LNCAP (cell line): ENCODE data around the gene GNG7.

Experiments used
- CTCF ChIP-seq: fragments of 450-650 bp; IDR thresholded peaks from 2 replicates; pipeline ENCODE4 v1.5.1; 2017; ENCODE audit warnings: mild to moderate bottlenecking

The GNG7 gene

DNA sequence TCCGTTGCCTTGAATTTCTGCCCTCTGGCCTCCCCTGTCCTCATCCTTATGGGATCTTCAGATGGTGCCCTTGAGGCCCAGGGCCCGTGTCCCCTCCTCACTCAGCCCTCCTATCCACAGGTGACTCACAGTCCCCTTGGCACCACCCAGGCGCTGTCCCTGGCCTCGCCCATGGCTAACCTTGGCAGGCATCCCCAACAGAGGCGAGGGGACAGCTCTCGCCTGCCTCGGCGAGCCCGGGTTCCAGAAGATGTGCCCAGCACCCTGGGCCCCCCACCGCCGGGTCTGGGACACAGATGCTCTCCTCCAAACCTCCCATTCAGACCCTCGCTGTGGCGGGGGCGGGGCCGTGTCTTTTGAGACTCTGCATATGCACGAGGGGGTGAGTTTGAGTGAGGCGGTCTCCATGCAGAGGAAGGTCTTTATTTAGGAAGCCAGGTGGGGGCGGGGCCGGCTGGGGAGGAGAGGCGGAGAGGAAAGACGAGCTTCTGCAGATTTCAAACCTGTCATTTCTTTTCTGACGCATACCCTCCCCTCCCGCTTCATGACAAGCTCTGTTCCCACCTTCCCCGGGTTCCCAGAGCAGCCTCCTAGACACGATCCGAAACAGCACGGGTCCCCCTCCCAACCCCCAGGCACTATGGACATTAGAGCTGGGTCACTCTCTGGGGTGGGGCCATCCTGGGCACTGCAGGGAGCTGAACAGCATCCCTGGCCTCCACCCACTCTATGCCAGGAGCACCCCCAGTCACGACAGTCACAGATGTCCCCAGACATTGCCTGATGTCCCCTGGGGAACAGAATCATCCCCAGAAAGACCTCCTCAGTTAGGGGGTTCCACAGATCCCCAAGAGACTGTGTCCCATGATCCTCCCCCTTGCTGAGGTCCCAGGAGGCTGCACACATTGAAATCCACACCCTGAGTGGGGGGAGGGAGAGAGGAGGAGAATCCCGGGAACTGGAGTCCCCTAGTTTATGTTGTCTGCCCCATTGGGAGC, 48.5 kb downstream of the GNG7 start:
- no peak for TF ChIP-seq CTCF

DNA sequence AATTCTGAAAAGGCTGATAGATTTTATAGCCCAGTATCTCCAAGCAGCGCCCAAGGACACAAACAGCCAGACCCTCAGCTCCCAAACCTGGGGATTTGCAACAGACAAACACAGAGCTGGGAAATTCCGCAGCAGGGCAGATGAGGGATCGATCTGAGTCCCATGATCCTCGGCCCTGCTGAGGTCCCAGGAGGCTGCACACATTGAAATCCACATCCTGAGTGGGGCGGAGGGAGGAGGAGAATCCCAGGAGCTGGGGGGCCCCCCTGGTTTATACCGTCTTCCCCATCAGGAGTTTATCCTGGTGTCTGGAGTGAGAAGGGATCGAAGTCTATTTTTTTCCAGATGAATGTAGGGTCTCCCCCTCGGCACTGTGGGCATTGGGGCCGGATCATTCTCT, 49.3 kb downstream of the GNG7 start:
- TF ChIP-seq CTCF = no peak

GRCh38 chr19:2652504-2653099, 49.9 kb downstream of the GNG7 start:
- TF ChIP-seq CTCF = no peak

- no peak for TF ChIP-seq CTCF
Measured at GRCh38 chr19:2650515-2650914, 52.0 kb downstream of the GNG7 start.

- TF ChIP-seq CTCF = peak; percentile 76
Measured at GRCh38 chr19:2648528-2648937, 54.0 kb downstream of the GNG7 start.

GRCh38 chr19:2648099-2648498, 54.4 kb downstream of the GNG7 start:
- no peak for TF ChIP-seq CTCF

GRCh38 chr19:2646866-2647535, 55.5 kb downstream of the GNG7 start:
- TF ChIP-seq CTCF = no peak
